HepG2 (cell line): Measurements from ENCODE around the gene SLC35B3. TPM values are rescaled to one million over a fixed set of nuclear protein-coding genes. Genes with fewer than 3 reads are reported as not detected.

Experiments
- BCLAF1 ChIP-seq: fragments of 450-650 bp; IDR thresholded peaks from 2 replicates; pipeline ENCODE4 v1.6.1; 2017; ENCODE audit warnings: mild to moderate bottlenecking
- CTCF ChIP-seq: sonication (generic); formaldehyde crosslinking; IDR thresholded peaks from 2 replicates; pipeline ENCODE4 v1.5.0; 2020; ENCODE audit warnings: mild to moderate bottlenecking, missing genetic modification reagents, moderate library complexity
- FOSL2 ChIP-seq: sonication (generic); formaldehyde crosslinking; IDR thresholded peaks from 2 replicates; pipeline ENCODE4 v1.4.0; 2020; ENCODE audit warnings: missing genetic modification reagents
- MEIS1 ChIP-seq: sonication (generic); formaldehyde crosslinking; IDR thresholded peaks from 2 replicates; pipeline ENCODE4 v1.9.0; 2021; ENCODE audit warnings: mild to moderate bottlenecking, missing genetic modification reagents, moderate library complexity, borderline replicate concordance
- PATZ1 ChIP-seq: sonication (generic); formaldehyde crosslinking; IDR thresholded peaks from 2 replicates; pipeline ENCODE4 v1.4.0; 2020; ENCODE audit warnings: missing genetic modification reagents
- SIX4 ChIP-seq: sonication (generic); formaldehyde crosslinking; IDR thresholded peaks from 2 replicates; pipeline ENCODE4 v1.4.0; 2020; ENCODE audit warnings: missing genetic modification reagents
- SMARCC2 ChIP-seq: fragments of 450-650 bp; IDR thresholded peaks from 2 replicates; pipeline ENCODE4 v1.6.1; 2017; ENCODE audit warnings: antibody characterized with exemption, mild to moderate bottlenecking
- TRIM22 ChIP-seq: fragments of 450-650 bp; IDR thresholded peaks from 2 replicates; pipeline ENCODE4 v1.6.1; 2017
- ZBTB20 ChIP-seq: sonication (generic); formaldehyde crosslinking; IDR thresholded peaks from 2 replicates; pipeline ENCODE4 v1.8.1; 2023; ENCODE audit warnings: missing genetic modification reagents, low read depth, mild to moderate bottlenecking, borderline replicate concordance
- ZNF335 ChIP-seq: sonication (generic); formaldehyde crosslinking; IDR thresholded peaks from 2 replicates; pipeline ENCODE4 v1.4.0; 2020; ENCODE audit warnings: missing genetic modification reagents
- ZNF713 ChIP-seq: sonication (generic); formaldehyde crosslinking; IDR thresholded peaks from 2 replicates; pipeline ENCODE4 v1.4.0; 2020; ENCODE audit warnings: mild to moderate bottlenecking, missing genetic modification reagents
- ZNF839 ChIP-seq: sonication (generic); formaldehyde crosslinking; IDR thresholded peaks from 2 replicates; pipeline ENCODE4 v1.4.0; 2020; ENCODE audit warnings: missing genetic modification reagents, mild to moderate bottlenecking, borderline replicate concordance
- polyA plus RNA-seq, 8 experiments: library from polyadenylated mRNA; depleted of rRNA in 3 of 8; stranded (reverse) in 7 of 8; unstranded in 1 of 8; fragments of >200 nt; fragmentation: Illumina TruSeq in 4 of 8; extraction: Trizol in 4 of 8; gene quantifications; 2 replicates each; pipeline versions ENCODE4 v1.2.1 to v1.2.3, GENCODE V29; 2011 to 2016; ENCODE audit warnings: low read depth in 4 of 8, missing spikeins in 1 of 8, mixed read lengths in 1 of 8; ENCODE audit not compliant: insufficient read depth in 1 of 8
- total RNA-seq, 5 experiments: library from RNA; depleted of rRNA; stranded (reverse); fragments of >200 nt; fragmentation: Illumina TruSeq; extraction: Trizol; gene quantifications; 2 replicates each; pipeline ENCODE4 v1.2.3, GENCODE V29; 2016; ENCODE audit warnings: low read depth in 1 of 5
- TF ChIP-seq, protein P1 (sequence below): sonication (generic); formaldehyde crosslinking; IDR thresholded peaks from 2 replicates; pipeline ENCODE4 v1.4.0; 2020; ENCODE audit warnings: mild to moderate bottlenecking, missing genetic modification reagents
- TF ChIP-seq, protein P2 (sequence below): sonication (generic); formaldehyde crosslinking; IDR thresholded peaks from 2 replicates; pipeline ENCODE4 v1.8.0; 2022; ENCODE audit warnings: mild to moderate bottlenecking, missing genetic modification reagents, borderline replicate concordance

The SLC35B3 gene
- total and polyA plus RNA-seq, 2 of the 13 experiments (the other 11 are each of a cell fraction or from before 2014, with no cell fraction given) = 8.7 to 13.5 TPM

DNA sequence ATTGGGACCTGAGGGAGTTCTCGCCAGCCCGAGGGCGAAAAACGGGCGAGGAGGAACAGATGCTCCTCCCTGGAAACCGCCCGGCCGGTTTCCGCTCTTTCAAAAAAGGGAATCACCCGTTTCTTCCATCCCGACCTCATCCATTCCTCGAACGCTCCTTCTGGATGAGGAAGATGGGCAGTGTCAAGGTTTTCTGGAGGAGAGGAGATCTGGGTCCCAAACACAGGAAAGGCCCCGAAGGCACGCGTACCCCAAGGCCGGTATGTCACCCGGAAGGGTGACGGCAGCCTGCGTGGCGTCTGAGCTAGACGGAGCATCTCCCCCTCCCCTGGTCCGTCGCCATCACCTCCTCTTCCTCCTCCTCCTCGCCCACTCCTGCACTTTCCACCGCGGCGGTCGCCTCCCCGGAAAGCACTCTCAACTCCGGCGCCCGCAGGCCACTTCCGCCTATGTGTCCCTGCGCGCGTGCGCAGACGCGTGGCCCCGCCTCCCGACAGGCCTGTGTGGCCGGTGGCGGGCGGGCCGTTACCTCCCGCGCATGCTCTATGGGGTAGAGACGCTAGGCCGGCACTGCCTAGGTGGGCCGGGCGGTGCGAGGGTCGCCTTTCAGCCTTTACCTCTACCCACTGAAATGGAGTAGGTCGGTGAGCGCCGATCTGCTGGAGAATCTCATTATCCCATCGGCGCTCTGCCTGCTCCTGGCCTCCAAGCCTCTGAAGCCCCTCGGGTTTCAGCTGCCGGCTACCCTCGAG lies at the start of gene SLC35B3 (continued):
- TF ChIP-seq TRIM22 (no peak), SMARCC2 (no peak), ZNF335 (CRISPR knock-in tag) (peak; percentile 57; the same call in 1 of the 2 replicates), ZNF839 (no peak; the same call in 1 of the 2 replicates), PATZ1 (CRISPR knock-in tag) (no peak), SIX4 (CRISPR knock-in tag) (0 out of 2 replicates have a peak, but pooled peaks have one; percentile 29), MEIS1 (CRISPR knock-in tag) (0 out of 2 replicates have a peak, but pooled peaks have one; percentile 46), ZNF713 (CRISPR knock-in tag) (no peak), CTCF (CRISPR knock-in tag) (no peak), FOSL2 (CRISPR knock-in tag) (no peak; the same call in 1 of the 2 replicates), BCLAF1 (no peak), ZBTB20 (CRISPR knock-in tag) (no peak)
- TF ChIP-seq, protein P1, sequence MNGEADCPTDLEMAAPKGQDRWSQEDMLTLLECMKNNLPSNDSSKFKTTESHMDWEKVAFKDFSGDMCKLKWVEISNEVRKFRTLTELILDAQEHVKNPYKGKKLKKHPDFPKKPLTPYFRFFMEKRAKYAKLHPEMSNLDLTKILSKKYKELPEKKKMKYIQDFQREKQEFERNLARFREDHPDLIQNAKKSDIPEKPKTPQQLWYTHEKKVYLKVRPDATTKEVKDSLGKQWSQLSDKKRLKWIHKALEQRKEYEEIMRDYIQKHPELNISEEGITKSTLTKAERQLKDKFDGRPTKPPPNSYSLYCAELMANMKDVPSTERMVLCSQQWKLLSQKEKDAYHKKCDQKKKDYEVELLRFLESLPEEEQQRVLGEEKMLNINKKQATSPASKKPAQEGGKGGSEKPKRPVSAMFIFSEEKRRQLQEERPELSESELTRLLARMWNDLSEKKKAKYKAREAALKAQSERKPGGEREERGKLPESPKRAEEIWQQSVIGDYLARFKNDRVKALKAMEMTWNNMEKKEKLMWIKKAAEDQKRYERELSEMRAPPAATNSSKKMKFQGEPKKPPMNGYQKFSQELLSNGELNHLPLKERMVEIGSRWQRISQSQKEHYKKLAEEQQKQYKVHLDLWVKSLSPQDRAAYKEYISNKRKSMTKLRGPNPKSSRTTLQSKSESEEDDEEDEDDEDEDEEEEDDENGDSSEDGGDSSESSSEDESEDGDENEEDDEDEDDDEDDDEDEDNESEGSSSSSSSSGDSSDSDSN (CRISPR knock-in tag) = peak; percentile 77; the same call in 1 of the 2 replicates
- TF ChIP-seq, protein P2, sequence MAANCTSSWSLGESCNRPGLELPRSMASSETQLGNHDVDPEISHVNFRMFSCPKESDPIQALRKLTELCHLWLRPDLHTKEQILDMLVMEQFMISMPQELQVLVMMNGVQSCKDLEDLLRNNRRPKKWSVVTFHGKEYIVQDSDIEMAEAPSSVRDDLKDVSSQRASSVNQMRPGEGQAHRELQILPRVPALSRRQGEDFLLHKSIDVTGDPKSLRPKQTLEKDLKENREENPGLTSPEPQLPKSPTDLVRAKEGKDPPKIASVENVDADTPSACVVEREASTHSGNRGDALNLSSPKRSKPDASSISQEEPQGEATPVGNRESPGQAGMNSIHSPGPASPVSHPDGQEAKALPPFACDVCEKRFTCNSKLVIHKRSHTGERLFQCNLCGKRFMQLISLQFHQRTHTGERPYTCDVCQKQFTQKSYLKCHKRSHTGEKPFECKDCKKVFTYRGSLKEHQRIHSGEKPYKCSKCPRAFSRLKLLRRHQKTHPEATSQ (CRISPR knock-in tag) = no peak
